K562 (cell line): ENCODE results near the gene JUN. TPM values are rescaled to one million over a fixed set of nuclear protein-coding genes. Genes with fewer than 3 reads are reported as not detected.

Experiments
- ATAC-seq: fragments of 200-7000 bp; cut with Tn5 transposase; 3 replicates; pipeline ENCODE4 v1.9.1; 2020; ENCODE audit warnings: moderate library complexity
- BruUV-seq: library from RNA; stranded (reverse); fragments of 400-500 nt; replicated peaks from 2 replicates; lab custom pipeline; 2021; lab: Mats Ljungman, UMichigan
- CTCF ChIA-PET: fragments of 300-600 bp; formaldehyde crosslinking; extraction: SDS; loops from one replicate; lab custom pipeline; 2021; ENCODE audit warnings: low intra/inter-chr PET ratio; lab: Yijun Ruan, JAX
- POLR2A ChIA-PET: fragments of 300-600, 350-650 bp; sonication (Branson Sonifier 250); formaldehyde crosslinking; extraction: SDS; loops from one replicate; lab custom pipeline; 2021; ENCODE audit warnings: antibody characterized with exemption, inconsistent platforms; lab: Yijun Ruan, JAX
- DNase-seq, 4 experiments: peaks; one replicate each; pipeline versions ENCODE4 v3.0.0 to v3.0.0-alpha.2; 2011 to 2018; ENCODE audit warnings: low spot score in 3 of 4, mixed read lengths in 3 of 4; ENCODE audit errors: extremely low read depth in 1 of 4
- FAIRE-seq: peaks from 2 replicates; lab custom pipeline; 2011; peaks lifted over from hg19 to GRCh38; lab: Jason Lieb, UNC
- H2AFZ ChIP-seq: 2 replicates; pipeline ENCODE4 v1.6.0; 2011; ENCODE audit warnings: low read depth, low read length, control low read depth, inconsistent platforms
- H3K27ac ChIP-seq: fragments of 200-600 bp; 3 replicates; pipeline ENCODE4 v1.8.0; 2011; ENCODE audit warnings: low read depth, mild to moderate bottlenecking, control low read depth, inconsistent platforms, low read length, moderate library complexity, mixed read lengths; ENCODE audit errors: extremely low read depth
- H3K27me3 ChIP-seq, 2 experiments: fragments of 300-600 bp in 1 of 2; 2 replicates in 1 of 2; 3 replicates in 1 of 2; pipeline versions ENCODE4 v1.6.0 to v1.8.0; 2011; ENCODE audit warnings: inconsistent platforms in 2 of 2, low read length in 2 of 2, mild to moderate bottlenecking in 1 of 2, mixed read lengths in 1 of 2, moderate library complexity in 1 of 2; ENCODE audit not compliant: control insufficient read depth in 2 of 2, insufficient read depth in 2 of 2
- H3K36me3 ChIP-seq: fragments of 300-600 bp; 3 replicates; pipeline ENCODE4 v1.8.0; 2011; ENCODE audit warnings: mild to moderate bottlenecking, low read length, inconsistent platforms; ENCODE audit not compliant: control insufficient read depth, insufficient read depth
- H3K4me1 ChIP-seq, 2 experiments: fragments of 200-600 bp in 1 of 2; replicated peaks in 1 of 2; 2 replicates in 1 of 2; 3 replicates in 1 of 2; pipeline versions ENCODE4 v1.5.1 to v1.8.0; 2011; ENCODE audit warnings: inconsistent platforms in 2 of 2, low read length in 2 of 2, mild to moderate bottlenecking in 1 of 2, mixed read lengths in 1 of 2, moderate library complexity in 1 of 2; ENCODE audit not compliant: control insufficient read depth in 2 of 2, insufficient read depth in 2 of 2
- H3K4me2 ChIP-seq: 2 replicates; pipeline ENCODE4 v1.6.1; 2011; ENCODE audit warnings: low read length, control low read depth, inconsistent platforms, mixed read lengths; ENCODE audit not compliant: insufficient read depth
- H3K4me3 ChIP-seq: fragments of 200-600 bp; sonication (generic), shearing (Covaris generic); 2 replicates; pipeline ENCODE4 v1.5.1; 2016; ENCODE audit warnings: control low read depth, inconsistent platforms
- H3K79me2 ChIP-seq: fragments of 200-600 bp; 3 replicates; pipeline ENCODE4 v1.8.0; 2011; ENCODE audit warnings: low read length, inconsistent platforms; ENCODE audit not compliant: control insufficient read depth, insufficient read depth
- H3K9ac ChIP-seq, 2 experiments: 2 replicates each; pipeline versions ENCODE4 v1.6.0 to v1.6.1; 2011; ENCODE audit warnings: low read depth in 2 of 2, low read length in 2 of 2, control low read depth in 1 of 2, inconsistent platforms in 1 of 2, mild to moderate bottlenecking in 1 of 2, mixed read lengths in 1 of 2; ENCODE audit not compliant: insufficient read depth in 1 of 2
- H3K9me1 ChIP-seq: one replicate; pipeline ENCODE4 v1.6.0; 2011; ENCODE audit warnings: inconsistent platforms, mild to moderate bottlenecking, low read length, moderate library complexity; ENCODE audit not compliant: control insufficient read depth, insufficient read depth
- H3K9me3 ChIP-seq: replicated peaks from 2 replicates; pipeline ENCODE4 v1.5.1; 2011; ENCODE audit warnings: low read depth, low read length, inconsistent platforms; ENCODE audit not compliant: control insufficient read depth, insufficient read depth
- H4K20me1 ChIP-seq: replicated peaks from 2 replicates; pipeline ENCODE4 v1.6.1; 2011; ENCODE audit warnings: low read length, inconsistent platforms, mixed read lengths; ENCODE audit not compliant: control insufficient read depth, insufficient read depth
- CREBBP ChIP-seq: IDR thresholded peaks from one replicate; pipeline ENCODE4 v1.6.1; 2012; ENCODE audit warnings: low read depth, mild to moderate bottlenecking, control low read depth, inconsistent platforms, low read length
- ETS2 ChIP-seq: IDR thresholded peaks from 2 replicates; pipeline ENCODE4 v1.6.1; 2016; ENCODE audit warnings: borderline replicate concordance, missing genetic modification characterization, mild to moderate bottlenecking, moderate library complexity, missing compliant biosample characterization; ENCODE audit not compliant: poor library complexity, severe bottlenecking
- FOXM1 ChIP-seq, 2 experiments: fragments of 450-650 bp in 1 of 2; sonication (generic) in 1 of 2; formaldehyde crosslinking in 1 of 2; IDR thresholded peaks; 2 replicates each; pipeline versions ENCODE4 v1.6.1 to v1.9.0; 2017 to 2022; ENCODE audit warnings: low read depth in 2 of 2, mild to moderate bottlenecking in 2 of 2, missing genetic modification reagents in 1 of 2, moderate library complexity in 1 of 2
- IRF9 ChIP-seq: fragments of 450-650 bp; IDR thresholded peaks from 2 replicates; pipeline ENCODE4 v1.6.1; 2016; ENCODE audit warnings: missing biosample characterization, missing genetic modification characterization
- NR0B1 ChIP-seq: fragments of 450-650 bp; IDR thresholded peaks from one replicate; pipeline ENCODE4 v1.6.1; 2018; ENCODE audit warnings: mild to moderate bottlenecking, moderate library complexity; ENCODE audit not compliant: partially characterized antibody
- NR2C1 ChIP-seq, 2 experiments: fragments of 450-650 bp; IDR thresholded peaks; 2 replicates each; pipeline ENCODE4 v1.6.1; 2017; ENCODE audit warnings: mild to moderate bottlenecking in 2 of 2, antibody characterized with exemption in 1 of 2, inconsistent platforms in 1 of 2, missing compliant biosample characterization in 1 of 2, missing genetic modification characterization in 1 of 2
- PTTG1 ChIP-seq: fragments of 450-650 bp; IDR thresholded peaks from 2 replicates; pipeline ENCODE4 v1.6.1; 2016; ENCODE audit warnings: low read depth, mild to moderate bottlenecking, missing genetic modification characterization, missing compliant biosample characterization
- WHSC1 ChIP-seq: IDR thresholded peaks from one replicate; pipeline ENCODE4 v1.6.1; 2012; ENCODE audit warnings: low read length, control low read depth, inconsistent platforms
- ZBED1 ChIP-seq: IDR thresholded peaks from 2 replicates; pipeline ENCODE4 v1.6.1; 2014
- ZBTB12 ChIP-seq: fragments of 250-450 bp; sonication (Bioruptor Pico); IDR thresholded peaks from 2 replicates; pipeline ENCODE4 v1.4.0; 2020
- ZNF124 ChIP-seq: sonication (generic); formaldehyde crosslinking; IDR thresholded peaks from 2 replicates; pipeline ENCODE4 v1.8.1; 2022; ENCODE audit warnings: missing genetic modification reagents
- ZNF143 ChIP-seq: sonication (generic); formaldehyde crosslinking; IDR thresholded peaks from 2 replicates; pipeline ENCODE4 v1.9.0; 2022; ENCODE audit warnings: mild to moderate bottlenecking, missing genetic modification reagents
- WGBS: fragments of 100-300 bp; shearing (Covaris generic); methylation state at CpG from one replicate; pipeline ENCODE4 v1.1.6; 2016; ENCODE audit warnings: low coverage, mixed read lengths; ENCODE audit not compliant: insufficient coverage; ENCODE audit errors: missing lambda C conversion rate; 5-methylcytosine and 5-hydroxymethylcytosine counted together
- in situ Hi-C: fragments of 300-500 bp; cut with MboI; formaldehyde crosslinking; loops from 4 replicates; pipeline ENCODE4 v1.15.0; 2018; ENCODE audit warnings: inconsistent platforms, mixed read lengths
- intact Hi-C: fragments of 100-400 bp; cut with micrococcal nuclease; formaldehyde crosslinking; loops from 2 replicates; pipeline ENCODE4 v1.14.2; 2022
- polyA plus RNA-seq, 8 experiments: library from polyadenylated mRNA; depleted of rRNA in 4 of 8; stranded (reverse) in 5 of 8; unstranded in 3 of 8; fragments of >200 nt; fragmentation: Nextera tagmentation in 2 of 8; fragmentation: Illumina TruSeq in 1 of 8; extraction: Ambion mirVana in 2 of 8; extraction: Trizol in 1 of 8; gene quantifications; 2 replicates each; pipeline versions ENCODE4 v1.2.1 to v1.2.3, GENCODE V29; 2011 to 2014; ENCODE audit warnings: inconsistent platforms in 1 of 8, missing spikeins in 1 of 8
- total RNA-seq, 7 experiments: library from RNA; depleted of rRNA in 6 of 7; stranded (reverse); fragments of >200 nt in 6 of 7; fragmentation: Illumina TruSeq in 2 of 7; extraction: Trizol in 2 of 7; gene quantifications; 2 replicates each; pipeline versions ENCODE4 v1.2.1 to v1.2.3, GENCODE V29; 2011 to 2021; ENCODE audit warnings: low replicate concordance in 1 of 7
- TF ChIP-seq, protein P1 (sequence below): sonication (generic); formaldehyde crosslinking; IDR thresholded peaks from 2 replicates; pipeline ENCODE4 v1.8.0; 2022; ENCODE audit warnings: missing genetic modification reagents, mild to moderate bottlenecking, borderline replicate concordance

Gene JUN
- total and polyA plus RNA-seq, 9 of the 15 experiments (the other 6 are each of a cell fraction or from before 2014, with no cell fraction given), result 0.32 to 23.4 (median 4.0) TPM

DNA sequence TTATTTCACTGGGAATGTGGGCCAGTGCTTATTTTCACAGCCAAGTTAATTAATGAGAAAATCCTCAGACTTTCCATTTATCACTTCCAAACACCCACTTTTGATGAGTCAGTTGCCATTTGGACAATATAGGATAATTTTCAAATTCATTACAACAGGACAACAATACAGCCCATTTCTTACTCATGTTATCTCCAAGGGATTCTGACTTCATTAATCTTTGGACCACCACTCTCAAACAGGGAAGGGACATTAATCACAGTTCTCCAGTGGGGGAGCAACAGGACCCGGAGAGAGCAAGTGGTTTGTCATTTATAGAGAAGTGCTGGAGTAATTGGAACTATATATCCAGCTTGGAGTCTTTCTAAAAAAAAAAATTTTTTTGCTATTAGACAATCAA is 38.7 kb downstream of the JUN start:
- ChIA-PET POLR2A (interaction anchor here (1.0 kb wide), 1 partner anchor 32 kb away, joined by 3 read pairs; no protein-coding TSS in a partner anchor), CTCF (no interaction called here)
- Histone ChIP-seq H3K4me3 (no peak overlapping the region), H3K9me3 (no peaks in the 10 kb centered on the region), H3K4me1 (no peaks in the 10 kb centered on the region), H3K27me3 (peaks cover 0 to 4% of the 10 kb centered on the region in 2 experiments; a peak in 1 of 5 replicates), H2AFZ (no peak overlapping the region), H3K9me1 (no peaks in the 10 kb centered on the region), H3K9ac (no peak overlapping the region), H3K79me2 (no peaks in the 10 kb centered on the region), H3K27ac (no peak overlapping the region), H3K36me3 (no peaks in the 10 kb centered on the region), H4K20me1 (no peaks in the 10 kb centered on the region), H3K4me2 (no peak overlapping the region)
- in situ Hi-C loops (loop anchor here (10.0 to 25.0 kb wide), 3 partner anchors 960 to 1192 kb away; partner anchors contain the start of gene CYP2J2), intact Hi-C loops (no loop called here)
- no peak for TF ChIP-seq NR2C1 (IDR thresholded peaks at IDR 0.05)
- TF ChIP-seq NR2C1 (tag; IDR thresholded peaks at IDR 0.05), result no peak
- TF ChIP-seq FOXM1 (IDR thresholded peaks at IDR 0.05; ENCODE audit: low read depth), result no peak
- no peak for TF ChIP-seq FOXM1 (CRISPR knock-in tag; IDR thresholded peaks at IDR 0.05; ENCODE audit: low read depth)
- TF ChIP-seq IRF9 (tag), result no peak
- no peak for TF ChIP-seq ETS2 (tag)
- TF ChIP-seq ZNF143 (CRISPR knock-in tag), result no peak
- TF ChIP-seq PTTG1 (tag), result no peak
- TF ChIP-seq ZBED1, result no peak
- no peak for TF ChIP-seq ZBTB12 (CRISPR knock-in tag)
- TF ChIP-seq ZNF124 (CRISPR knock-in tag), result no peak
- no peak for TF ChIP-seq NR0B1
- TF ChIP-seq WHSC1, result no peak
- TF ChIP-seq, protein P1, sequence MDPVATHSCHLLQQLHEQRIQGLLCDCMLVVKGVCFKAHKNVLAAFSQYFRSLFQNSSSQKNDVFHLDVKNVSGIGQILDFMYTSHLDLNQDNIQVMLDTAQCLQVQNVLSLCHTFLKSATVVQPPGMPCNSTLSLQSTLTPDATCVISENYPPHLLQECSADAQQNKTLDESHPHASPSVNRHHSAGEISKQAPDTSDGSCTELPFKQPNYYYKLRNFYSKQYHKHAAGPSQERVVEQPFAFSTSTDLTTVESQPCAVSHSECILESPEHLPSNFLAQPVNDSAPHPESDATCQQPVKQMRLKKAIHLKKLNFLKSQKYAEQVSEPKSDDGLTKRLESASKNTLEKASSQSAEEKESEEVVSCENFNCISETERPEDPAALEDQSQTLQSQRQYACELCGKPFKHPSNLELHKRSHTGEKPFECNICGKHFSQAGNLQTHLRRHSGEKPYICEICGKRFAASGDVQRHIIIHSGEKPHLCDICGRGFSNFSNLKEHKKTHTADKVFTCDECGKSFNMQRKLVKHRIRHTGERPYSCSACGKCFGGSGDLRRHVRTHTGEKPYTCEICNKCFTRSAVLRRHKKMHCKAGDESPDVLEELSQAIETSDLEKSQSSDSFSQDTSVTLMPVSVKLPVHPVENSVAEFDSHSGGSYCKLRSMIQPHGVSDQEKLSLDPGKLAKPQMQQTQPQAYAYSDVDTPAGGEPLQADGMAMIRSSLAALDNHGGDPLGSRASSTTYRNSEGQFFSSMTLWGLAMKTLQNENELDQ (CRISPR knock-in tag), result no peak
- TF ChIP-seq CREBBP, result no peak
- ATAC-seq (no peak), FAIRE-seq (no peak), DNase-seq (no peak)
- 0% methylated on average over 1 of the region's 1 CpG for WGBS
- BruUV-seq, result no TSS peak
